Sigmoid colon (tissue), 4 donors: ENCODE results near the gene SLC2A3.
"Not testable (repeated sequence)": the region's sequence is repeated elsewhere in the genome, so short reads cannot be mapped to it uniquely, and the experiment has no call there.

Source experiments
- CTCF ChIP-seq, 4 experiments: fragments of 450-650 bp in 3 of 4; fragments of 200-600 bp in 1 of 4; IDR thresholded peaks; one replicate each; pipeline ENCODE4 v1.5.1; 2016 to 2019; ENCODE audit warnings: antibody characterized with exemption in 4 of 4, mild to moderate bottlenecking in 3 of 4, moderate library complexity in 2 of 4
- EP300 ChIP-seq, 4 donors: sonication (generic); formaldehyde crosslinking; IDR thresholded peaks; one replicate each; pipeline ENCODE4 v1.6.1; 2017; ENCODE audit warnings: antibody characterized with exemption in 4 of 4
- POLR2A ChIP-seq, 2 donors: fragments of 450-650 bp; IDR thresholded peaks; one replicate each; pipeline ENCODE4 v1.6.1; 2016; ENCODE audit warnings: antibody characterized with exemption in 2 of 2, mild to moderate bottlenecking in 2 of 2, moderate library complexity in 2 of 2
- POLR2AphosphoS5 ChIP-seq, 4 donors: sonication (generic); formaldehyde crosslinking; IDR thresholded peaks; one replicate each; pipeline ENCODE4 v1.6.1; 2017; ENCODE audit warnings: antibody characterized with exemption in 4 of 4

GRCh38 chr12:7954418-7954817 lies 18.4 kb upstream of the SLC2A3 start:
- not testable (repeated sequence) for TF ChIP-seq CTCF, POLR2A, POLR2AphosphoS5, EP300 (IDR thresholded peaks at IDR 0.05)
